DND-41 (cell line): Measurements from ENCODE around the gene CTSO.

Source experiments
- EZH2 ChIP-seq: IDR thresholded peaks from 3 replicates; pipeline ENCODE4 v1.6.1; 2012; ENCODE audit warnings: borderline replicate concordance, low read depth, mild to moderate bottlenecking, moderate library complexity, low read length, inconsistent platforms; ENCODE audit not compliant: severe bottlenecking
- TF ChIP-seq, protein P1 (sequence below): IDR thresholded peaks from 2 replicates; pipeline ENCODE4 v1.5.1; 2012; ENCODE audit warnings: borderline replicate concordance, low read length, moderate library complexity, mild to moderate bottlenecking; ENCODE audit not compliant: poor library complexity, severe bottlenecking; ENCODE audit errors: extremely low read depth

- no peak for TF ChIP-seq EZH2
- TF ChIP-seq, protein P1, sequence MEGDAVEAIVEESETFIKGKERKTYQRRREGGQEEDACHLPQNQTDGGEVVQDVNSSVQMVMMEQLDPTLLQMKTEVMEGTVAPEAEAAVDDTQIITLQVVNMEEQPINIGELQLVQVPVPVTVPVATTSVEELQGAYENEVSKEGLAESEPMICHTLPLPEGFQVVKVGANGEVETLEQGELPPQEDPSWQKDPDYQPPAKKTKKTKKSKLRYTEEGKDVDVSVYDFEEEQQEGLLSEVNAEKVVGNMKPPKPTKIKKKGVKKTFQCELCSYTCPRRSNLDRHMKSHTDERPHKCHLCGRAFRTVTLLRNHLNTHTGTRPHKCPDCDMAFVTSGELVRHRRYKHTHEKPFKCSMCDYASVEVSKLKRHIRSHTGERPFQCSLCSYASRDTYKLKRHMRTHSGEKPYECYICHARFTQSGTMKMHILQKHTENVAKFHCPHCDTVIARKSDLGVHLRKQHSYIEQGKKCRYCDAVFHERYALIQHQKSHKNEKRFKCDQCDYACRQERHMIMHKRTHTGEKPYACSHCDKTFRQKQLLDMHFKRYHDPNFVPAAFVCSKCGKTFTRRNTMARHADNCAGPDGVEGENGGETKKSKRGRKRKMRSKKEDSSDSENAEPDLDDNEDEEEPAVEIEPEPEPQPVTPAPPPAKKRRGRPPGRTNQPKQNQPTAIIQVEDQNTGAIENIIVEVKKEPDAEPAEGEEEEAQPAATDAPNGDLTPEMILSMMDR, result no peak
Observed at GRCh38 chr4:155954118-155954685, 536 bp upstream of the CTSO start.
